Right lobe of liver (tissue), 6 donors: Measurements from ENCODE around the gene CCNA2. TPM values are rescaled to one million over a fixed set of nuclear protein-coding genes. Genes with fewer than 3 reads are reported as not detected.

Experiments used
- ATAC-seq, 4 donors: fragments of 200-7000 bp; cut with Tn5 transposase; one replicate each; pipeline ENCODE4 v1.9.1; 2020; ENCODE audit warnings: mild to moderate bottlenecking in 4 of 4, moderate library complexity in 4 of 4
- DNase-seq, 3 donors: peaks; one replicate each; pipeline ENCODE4 v3.0.0-alpha.2; 2020
- H3K27ac ChIP-seq, 3 donors: fragments of 200-600 bp; one replicate each; pipeline ENCODE4 v1.8.0; 2022
- H3K27me3 ChIP-seq, 2 donors: fragments of 200-600 bp; one replicate each; pipeline ENCODE4 v1.8.0; 2022
- H3K36me3 ChIP-seq, 4 donors: fragments of 200-600 bp; sonication (generic) in 1 of 4; one replicate each; pipeline versions ENCODE4 v1.5.1 to v1.8.0; 2017 to 2022; ENCODE audit warnings: control low read depth in 1 of 4
- H3K4me1 ChIP-seq, 4 donors: fragments of 200-600 bp; sonication (generic) in 1 of 4; one replicate each; pipeline versions ENCODE4 v1.5.1 to v1.8.0; 2017 to 2022; ENCODE audit warnings: control low read depth in 1 of 4
- H3K4me3 ChIP-seq, 3 donors: fragments of 200-600 bp; one replicate each; pipeline ENCODE4 v1.8.0; 2022
- H3K9me3 ChIP-seq, 4 donors: fragments of 200-600 bp; sonication (generic) in 1 of 4; one replicate each; pipeline versions ENCODE4 v1.5.1 to v1.8.0; 2017 to 2022; ENCODE audit warnings: control low read depth in 1 of 4
- POLR2A ChIP-seq: fragments of 450-650 bp; IDR thresholded peaks from one replicate; pipeline ENCODE4 v1.6.1; 2017; ENCODE audit warnings: antibody characterized with exemption, mild to moderate bottlenecking
- WGBS: methylation state at CpG from one replicate; pipeline ENCODE4 v1.1.6; 2018; ENCODE audit warnings: low coverage, low lambda C conversion rate; ENCODE audit not compliant: insufficient coverage; ENCODE audit errors: missing lambda C conversion rate; 5-methylcytosine and 5-hydroxymethylcytosine counted together
- intact Hi-C, 2 donors: fragments of 100-400 bp; cut with DNase I; formaldehyde crosslinking; loops; one replicate each; pipeline versions ENCODE4 v1.11.2 to v1.14.1; 2022
- total RNA-seq, 6 experiments: library from RNA; depleted of rRNA in 2 of 6; stranded (reverse); fragments of >200 nt in 2 of 6; fragmentation: NEBNext Ultra II Directional in 3 of 6; extraction: Animal tissue kit (Norgen Biotek cat#: 25700) in 3 of 6; gene quantifications; one replicate each; pipeline versions ENCODE4 v1.1.0 to v1.2.4, GENCODE V29; 2016 to 2023
- TF ChIP-seq, protein P1 (sequence below), 4 donors: fragments of 200-600 bp in 3 of 4; fragments of 450-650 bp in 1 of 4; IDR thresholded peaks; one replicate each; pipeline versions ENCODE4 v1.5.1 to v1.8.0; 2016 to 2022; ENCODE audit warnings: antibody characterized with exemption in 4 of 4, mild to moderate bottlenecking in 2 of 4
- donor health status: DM: no; HTN: yes; CAD: no.
- donor health status: DM: no; HTN: no; CAD: no.
- donor health status: DM: no; HTN: no; CAD: no.
- donor health status: DM: no; HTN: yes; CAD: no.
- donor health status: DM: no; HTN: yes; CAD: no.

CCNA2 gene
- total RNA-seq, 6 experiments from 2014 or later = 0.15 to 4.3 (median 1.4) TPM

DNA sequence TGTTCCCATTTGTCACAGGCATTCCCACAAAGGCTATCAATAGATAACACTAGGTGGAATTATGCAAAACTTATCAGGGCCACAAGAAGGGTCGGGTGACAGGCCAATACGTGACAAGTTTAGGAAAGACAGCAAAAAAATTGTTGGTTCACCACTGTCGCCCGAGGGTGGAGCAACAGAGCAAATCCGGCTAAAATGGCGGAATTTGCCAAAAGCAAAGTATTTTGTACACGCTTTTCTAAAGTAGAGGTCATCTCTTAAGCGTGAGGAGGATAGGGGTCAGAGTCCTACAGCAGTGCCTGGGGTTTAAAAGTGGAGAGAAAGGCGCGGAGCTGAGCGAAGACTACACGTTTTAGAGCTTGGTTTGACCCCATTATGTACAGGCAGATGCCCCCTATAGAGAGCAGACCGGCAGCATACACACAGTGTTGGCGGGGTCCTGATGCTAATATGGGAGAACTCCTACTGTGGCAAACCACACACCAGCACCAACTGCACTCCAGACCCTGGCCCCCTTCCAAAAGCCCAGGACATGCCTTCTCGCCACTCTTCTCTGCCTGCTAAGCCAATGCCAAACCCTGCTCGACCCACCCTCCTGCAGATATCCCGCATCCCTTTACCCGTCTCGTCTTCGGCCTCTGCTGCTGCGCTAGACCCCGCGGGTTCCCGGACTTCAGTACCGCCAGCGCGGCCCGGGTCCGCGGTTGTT, 733 bp downstream of the CCNA2 start:
- TF ChIP-seq, protein P1, sequence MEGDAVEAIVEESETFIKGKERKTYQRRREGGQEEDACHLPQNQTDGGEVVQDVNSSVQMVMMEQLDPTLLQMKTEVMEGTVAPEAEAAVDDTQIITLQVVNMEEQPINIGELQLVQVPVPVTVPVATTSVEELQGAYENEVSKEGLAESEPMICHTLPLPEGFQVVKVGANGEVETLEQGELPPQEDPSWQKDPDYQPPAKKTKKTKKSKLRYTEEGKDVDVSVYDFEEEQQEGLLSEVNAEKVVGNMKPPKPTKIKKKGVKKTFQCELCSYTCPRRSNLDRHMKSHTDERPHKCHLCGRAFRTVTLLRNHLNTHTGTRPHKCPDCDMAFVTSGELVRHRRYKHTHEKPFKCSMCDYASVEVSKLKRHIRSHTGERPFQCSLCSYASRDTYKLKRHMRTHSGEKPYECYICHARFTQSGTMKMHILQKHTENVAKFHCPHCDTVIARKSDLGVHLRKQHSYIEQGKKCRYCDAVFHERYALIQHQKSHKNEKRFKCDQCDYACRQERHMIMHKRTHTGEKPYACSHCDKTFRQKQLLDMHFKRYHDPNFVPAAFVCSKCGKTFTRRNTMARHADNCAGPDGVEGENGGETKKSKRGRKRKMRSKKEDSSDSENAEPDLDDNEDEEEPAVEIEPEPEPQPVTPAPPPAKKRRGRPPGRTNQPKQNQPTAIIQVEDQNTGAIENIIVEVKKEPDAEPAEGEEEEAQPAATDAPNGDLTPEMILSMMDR (IDR thresholded peaks at IDR 0.05) = no peak
- no peak for TF ChIP-seq POLR2A
- no peaks in the 10 kb centered on the region for H3K27me3 ChIP-seq
- DNase-seq = peak in 2 of 3 donors; percentile 60
- no peak overlapping the region for H3K27ac ChIP-seq
- 5% methylated on average over 28 of the region's 30 CpGs for WGBS
- H3K36me3 ChIP-seq = no peaks in the 10 kb centered on the region
- intact Hi-C loops = no loop called here
- ATAC-seq = peak in 2 of 4 donors; percentile 3 to 9
- no peaks in the 10 kb centered on the region for H3K9me3 ChIP-seq
- no peaks in the 10 kb centered on the region for H3K4me1 ChIP-seq
- H3K4me3 ChIP-seq = peak overlapping the region; percentile 56 to 59 (median 58)

DNA sequence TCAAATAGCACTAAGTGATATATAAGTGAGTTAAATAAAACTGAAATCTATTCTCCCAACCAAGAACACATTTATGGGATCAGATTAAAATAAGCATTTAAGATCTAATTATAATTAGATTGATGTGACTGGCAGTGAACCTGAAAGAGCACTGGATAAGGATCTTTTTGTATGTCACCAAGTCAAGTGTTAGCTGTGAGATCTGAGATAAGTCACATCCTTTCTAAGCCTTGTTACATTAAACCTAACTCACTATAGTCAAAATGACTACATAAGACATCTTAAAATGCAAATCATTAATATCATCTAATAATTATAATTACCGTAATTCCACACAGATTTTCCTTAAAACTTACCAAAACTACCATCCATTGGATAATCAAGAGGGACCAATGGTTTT, 1.6 kb downstream of the CCNA2 start:
- 100% methylated on average over 1 of the region's 1 CpG for WGBS
- H3K36me3 ChIP-seq = peaks cover 0 to 6% (median 0%) of the 10 kb centered on the region in 4 donors
- no peak overlapping the region for H3K4me3 ChIP-seq

DNA sequence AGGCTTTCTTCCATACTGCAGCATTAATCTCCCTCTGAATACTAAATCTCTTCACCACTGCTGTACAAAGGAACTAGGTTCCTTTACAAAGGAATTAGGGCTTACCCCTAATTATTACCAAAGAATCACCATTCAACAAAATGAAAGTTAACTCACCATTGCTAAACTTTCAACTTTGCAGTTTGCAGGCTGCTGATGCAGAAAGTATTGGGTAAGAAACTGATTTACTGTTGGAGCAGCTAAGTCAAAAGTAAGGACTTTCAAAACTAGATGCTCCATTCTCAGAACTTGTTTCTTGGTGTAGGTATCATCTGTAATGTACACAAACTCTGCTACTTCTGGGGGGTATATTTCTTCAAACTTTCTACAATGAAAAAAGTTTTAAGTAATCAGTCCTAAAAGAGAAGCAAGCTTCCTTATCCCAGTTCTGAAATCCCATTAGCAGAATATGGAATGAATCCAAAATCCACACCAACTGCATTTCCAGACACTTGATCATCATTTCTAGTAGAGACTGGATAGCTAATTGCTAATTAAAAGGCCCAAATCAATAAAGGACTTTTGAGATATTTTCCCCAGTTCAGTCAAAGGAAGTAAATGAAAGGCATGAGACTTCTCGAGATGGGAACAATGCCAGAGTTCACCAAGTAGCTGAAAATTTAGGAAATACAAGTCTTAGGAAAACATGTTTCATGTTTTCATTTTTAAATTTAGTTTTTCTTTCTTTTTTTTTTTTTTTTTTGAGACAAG, 4.3 kb downstream of the CCNA2 start:
- H3K36me3 ChIP-seq = peaks cover 0 to 29% (median 8%) of the 10 kb centered on the region in 4 donors
- DNase-seq = no peak
- no peaks in the 10 kb centered on the region for H3K9me3 ChIP-seq
- 93% methylated on average over 1 of the region's 1 CpG for WGBS
- intact Hi-C loops = no loop called here
- H3K27ac ChIP-seq = no peak overlapping the region
- ATAC-seq = no peak
- TF ChIP-seq POLR2A = no peak
- TF ChIP-seq, protein P1 (IDR thresholded peaks at IDR 0.05) = no peak
- H3K4me1 ChIP-seq = no peaks in the 10 kb centered on the region
- H3K4me3 ChIP-seq = no peak overlapping the region
- H3K27me3 ChIP-seq = no peaks in the 10 kb centered on the region

More for the DNA sequence above, 1.6 kb downstream of the CCNA2 start:
- H3K27me3 ChIP-seq = no peaks in the 10 kb centered on the region
- intact Hi-C loops = no loop called here
- DNase-seq (no peak), ATAC-seq (no peak)
- no peaks in the 10 kb centered on the region for H3K4me1 ChIP-seq
- H3K9me3 ChIP-seq = no peaks in the 10 kb centered on the region
- no peak overlapping the region for H3K27ac ChIP-seq
- TF ChIP-seq, protein P1 (IDR thresholded peaks at IDR 0.05) = no peak
- no peak for TF ChIP-seq POLR2A

DNA sequence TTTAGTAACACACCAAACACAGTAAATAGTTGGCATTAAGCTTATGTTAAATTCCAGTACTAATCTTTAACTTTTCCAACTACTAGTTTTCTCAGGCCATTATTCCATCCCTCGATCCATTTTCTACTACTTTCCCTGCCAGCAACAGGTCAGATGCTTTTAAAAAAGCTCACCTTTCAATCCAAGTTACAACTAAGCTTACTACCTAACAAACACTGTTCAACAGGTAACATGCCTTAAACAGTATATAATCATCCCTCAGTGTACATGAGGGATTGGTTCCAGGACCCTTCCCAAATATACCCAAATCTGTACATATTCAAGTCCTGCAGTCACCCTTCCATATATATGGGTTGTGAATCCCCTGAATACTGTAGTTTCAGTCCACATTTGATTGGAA, 5.5 kb downstream of the CCNA2 start:
- 18% methylated on average over 1 of the region's 1 CpG for WGBS

More for the DNA sequence above, 5.5 kb downstream of the CCNA2 start:
- no peak for ATAC-seq
- Histone ChIP-seq H3K4me1 (no peaks in the 10 kb centered on the region), H3K27me3 (no peaks in the 10 kb centered on the region), H3K27ac (no peak overlapping the region), H3K36me3 (peaks cover 0 to 41% (median 15%) of the 10 kb centered on the region in 4 donors), H3K9me3 (no peaks in the 10 kb centered on the region), H3K4me3 (no peak overlapping the region)
- TF ChIP-seq, protein P1 (IDR thresholded peaks at IDR 0.05) = no peak
- no peak for TF ChIP-seq POLR2A
- DNase-seq = no peak
- intact Hi-C loops = no loop called here
